Measurements from ENCODE around the gene CSNK1G1.

Gene CSNK1G1

GRCh38 chr15:64197425-64197824 is 158.5 kb downstream of the CSNK1G1 start:
- no peaks in the 10 kb centered on the region for H3K9me2 ChIP-seq (replicated peaks; ENCODE audit: control insufficient read depth, low read length)
- H3K4me1 ChIP-seq (ENCODE audit: control insufficient read depth, low read length), result no peaks in the 10 kb centered on the region
- H3K9me3 ChIP-seq (ENCODE audit: control insufficient read depth, insufficient read depth, low read length), result no peaks in the 10 kb centered on the region
- no peaks in the 10 kb centered on the region for H3K27me3 ChIP-seq (ENCODE audit: control insufficient read depth, low read length)
- H3K27ac ChIP-seq (ENCODE audit: low read depth, low read length), result no peak overlapping the region
- no peaks in the 10 kb centered on the region for H3F3A ChIP-seq (ENCODE audit: control insufficient read depth, insufficient read depth)
- no peak for TF ChIP-seq EZH2phosphoT487 (IDR thresholded peaks at IDR 0.05; ENCODE audit: borderline replicate concordance, low read length)
- TF ChIP-seq, protein P1, sequence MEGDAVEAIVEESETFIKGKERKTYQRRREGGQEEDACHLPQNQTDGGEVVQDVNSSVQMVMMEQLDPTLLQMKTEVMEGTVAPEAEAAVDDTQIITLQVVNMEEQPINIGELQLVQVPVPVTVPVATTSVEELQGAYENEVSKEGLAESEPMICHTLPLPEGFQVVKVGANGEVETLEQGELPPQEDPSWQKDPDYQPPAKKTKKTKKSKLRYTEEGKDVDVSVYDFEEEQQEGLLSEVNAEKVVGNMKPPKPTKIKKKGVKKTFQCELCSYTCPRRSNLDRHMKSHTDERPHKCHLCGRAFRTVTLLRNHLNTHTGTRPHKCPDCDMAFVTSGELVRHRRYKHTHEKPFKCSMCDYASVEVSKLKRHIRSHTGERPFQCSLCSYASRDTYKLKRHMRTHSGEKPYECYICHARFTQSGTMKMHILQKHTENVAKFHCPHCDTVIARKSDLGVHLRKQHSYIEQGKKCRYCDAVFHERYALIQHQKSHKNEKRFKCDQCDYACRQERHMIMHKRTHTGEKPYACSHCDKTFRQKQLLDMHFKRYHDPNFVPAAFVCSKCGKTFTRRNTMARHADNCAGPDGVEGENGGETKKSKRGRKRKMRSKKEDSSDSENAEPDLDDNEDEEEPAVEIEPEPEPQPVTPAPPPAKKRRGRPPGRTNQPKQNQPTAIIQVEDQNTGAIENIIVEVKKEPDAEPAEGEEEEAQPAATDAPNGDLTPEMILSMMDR (IDR thresholded peaks at IDR 0.05; ENCODE audit: low read depth, low read length, poor library complexity, severe bottlenecking), result no peak
- H3K36me3 ChIP-seq (ENCODE audit: control insufficient read depth, low read length), result no peaks in the 10 kb centered on the region; the same call in 1 of the 2 replicates
- no peaks in the 10 kb centered on the region for H3K79me2 ChIP-seq (ENCODE audit: control insufficient read depth, low read length)
- H3K4me2 ChIP-seq (ENCODE audit: low read length), result no peak overlapping the region
- H4K20me1 ChIP-seq (ENCODE audit: control insufficient read depth, insufficient read depth, low read depth, low read length), result no peaks in the 10 kb centered on the region
- no peak overlapping the region for H3K4me3 ChIP-seq (ENCODE audit: low read length)

GRCh38 chr15:64193971-64194370 is 162.0 kb downstream of the CSNK1G1 start:
- H3K4me3 ChIP-seq (ENCODE audit: low read length), result no peak overlapping the region
- H3F3A ChIP-seq (ENCODE audit: control insufficient read depth, insufficient read depth), result no peaks in the 10 kb centered on the region
- H3K36me3 ChIP-seq (ENCODE audit: control insufficient read depth, low read length), result no peaks in the 10 kb centered on the region
- no peak for TF ChIP-seq EZH2phosphoT487 (IDR thresholded peaks at IDR 0.05; ENCODE audit: borderline replicate concordance, low read length)
- TF ChIP-seq, protein P1 (IDR thresholded peaks at IDR 0.05; ENCODE audit: low read depth, low read length, poor library complexity, severe bottlenecking), result no peak
- no peaks in the 10 kb centered on the region for H3K79me2 ChIP-seq (ENCODE audit: control insufficient read depth, low read length)
- H4K20me1 ChIP-seq (ENCODE audit: control insufficient read depth, insufficient read depth, low read depth, low read length), result no peaks in the 10 kb centered on the region
- H3K4me1 ChIP-seq (ENCODE audit: control insufficient read depth, low read length), result no peaks in the 10 kb centered on the region
- H3K27ac ChIP-seq (ENCODE audit: low read depth, low read length), result no peak overlapping the region
- H3K27me3 ChIP-seq (ENCODE audit: control insufficient read depth, low read length), result no peaks in the 10 kb centered on the region
- no peaks in the 10 kb centered on the region for H3K9me2 ChIP-seq (replicated peaks; ENCODE audit: control insufficient read depth, low read length)
- no peak overlapping the region for H3K4me2 ChIP-seq (ENCODE audit: low read length)
- no peaks in the 10 kb centered on the region for H3K9me3 ChIP-seq (ENCODE audit: control insufficient read depth, insufficient read depth, low read length)

DNA sequence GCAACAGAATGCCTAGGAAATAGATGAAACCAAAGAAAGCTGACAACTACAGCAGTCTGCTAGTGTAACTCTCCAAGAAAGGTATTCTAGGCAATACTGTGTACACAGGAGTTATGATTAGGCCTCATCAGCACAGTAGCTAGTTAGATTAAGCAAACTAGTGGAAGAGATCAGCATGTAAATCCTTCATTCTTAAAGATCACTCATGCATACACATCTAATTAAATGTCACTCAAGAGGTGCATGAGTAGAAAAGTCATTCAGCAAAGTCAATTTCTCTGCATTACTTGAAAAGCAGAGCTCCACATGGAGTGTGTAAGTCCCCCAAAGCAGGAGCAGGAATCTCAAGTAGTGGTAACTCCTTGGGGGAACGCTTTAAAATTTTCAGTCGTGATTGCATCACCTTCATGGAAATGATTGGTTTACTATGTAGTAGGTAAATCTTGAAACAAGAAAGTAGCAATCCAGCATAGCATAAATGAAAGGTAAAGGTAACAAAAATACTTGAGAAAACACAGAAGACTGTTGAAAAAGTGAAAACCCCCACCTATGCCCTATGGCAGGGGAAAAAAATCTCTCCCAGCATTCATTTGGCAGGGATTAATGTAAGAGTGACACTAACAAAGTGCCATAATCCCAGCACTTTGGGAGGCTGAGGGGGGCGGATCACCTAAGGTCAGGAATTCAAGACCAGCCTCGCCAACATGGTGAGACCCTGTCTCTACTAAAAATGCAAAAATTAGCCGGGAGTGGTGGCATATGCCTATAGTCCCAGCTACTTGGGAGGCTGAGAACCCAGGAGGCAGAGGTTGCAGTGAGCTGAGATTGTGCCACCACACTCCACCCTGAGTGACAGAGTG is 163.8 kb downstream of the CSNK1G1 start:
- Histone ChIP-seq H3K4me3 (ENCODE audit: low read length) (no peak overlapping the region), H3K9me2 (replicated peaks; ENCODE audit: control insufficient read depth, low read length) (no peaks in the 10 kb centered on the region), H3K4me1 (ENCODE audit: control insufficient read depth, low read length) (no peaks in the 10 kb centered on the region), H3K9me3 (ENCODE audit: control insufficient read depth, insufficient read depth, low read length) (no peaks in the 10 kb centered on the region), H3K36me3 (ENCODE audit: control insufficient read depth, low read length) (no peaks in the 10 kb centered on the region), H3K27ac (ENCODE audit: low read depth, low read length) (no peak overlapping the region), H4K20me1 (ENCODE audit: control insufficient read depth, insufficient read depth, low read depth, low read length) (no peaks in the 10 kb centered on the region), H3K4me2 (ENCODE audit: low read length) (no peak overlapping the region), H3F3A (ENCODE audit: control insufficient read depth, insufficient read depth) (no peaks in the 10 kb centered on the region), H3K79me2 (ENCODE audit: control insufficient read depth, low read length) (no peaks in the 10 kb centered on the region), H3K27me3 (ENCODE audit: control insufficient read depth, low read length) (no peaks in the 10 kb centered on the region)
- TF ChIP-seq, protein P1 (IDR thresholded peaks at IDR 0.05; ENCODE audit: low read depth, low read length, poor library complexity, severe bottlenecking), result no peak
- no peak for TF ChIP-seq EZH2phosphoT487 (IDR thresholded peaks at IDR 0.05; ENCODE audit: borderline replicate concordance, low read length)
